OCI-LY3 (cell line): ENCODE measurements around the gene AFAP1L1.

Source experiments
- CTCF ChIP-seq: fragments of 200-600, 300-600 bp; sonication (generic); IDR thresholded peaks from 2 replicates; pipeline ENCODE4 v1.5.1; 2014; ENCODE audit warnings: antibody characterized with exemption, low read length, low read depth
- EZH2phosphoT487 ChIP-seq: fragments of 200-600 bp; shearing (Covaris generic); IDR thresholded peaks from 2 replicates; pipeline ENCODE4 v1.6.1; 2018; ENCODE audit warnings: antibody characterized with exemption, mixed run types, low read depth

GRCh38 chr5:149280802-149281201 lies 9.1 kb downstream of the AFAP1L1 start:
- no peak for TF ChIP-seq CTCF
- TF ChIP-seq EZH2phosphoT487: no peak
